ENCODE results near the gene FGFR2. TPM values are rescaled to one million over a fixed set of nuclear protein-coding genes. Genes with fewer than 3 reads are reported as not detected.

Gene FGFR2
- total and polyA plus RNA-seq, 2 donors (not counting 3 experiments of a cell fraction or from before 2014, with no cell fraction given) = 0.06 TPM; not detected in 1

DNA sequence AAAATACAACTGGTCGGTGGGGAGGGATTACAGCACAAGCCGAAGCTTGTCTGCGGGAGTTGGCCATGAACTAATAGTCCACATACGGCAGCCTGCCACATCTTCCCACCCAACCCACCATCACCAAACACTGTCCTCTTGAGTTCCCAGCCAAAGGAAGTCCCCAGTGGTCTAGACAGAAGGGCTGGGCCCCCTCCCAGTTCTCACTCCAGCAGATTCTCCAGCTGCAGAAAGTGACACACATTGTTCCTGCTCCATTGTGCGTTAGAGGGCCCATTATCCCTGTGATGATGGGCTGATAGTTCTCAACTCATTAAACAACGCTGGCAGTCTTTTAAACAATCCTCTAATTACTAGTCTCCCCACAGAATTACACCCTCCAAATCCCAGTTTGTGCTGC, 148.0 kb downstream of the FGFR2 start:
- no peaks in the 10 kb centered on the region for H3K27me3 ChIP-seq (ENCODE audit: control insufficient read depth in 2 of 2, insufficient read depth in 2 of 2, low read length in 2 of 2)
- H3K36me3 ChIP-seq (ENCODE audit: control insufficient read depth in 2 of 2, extremely low read depth in 1 of 2, insufficient read depth in 2 of 2, low read length in 2 of 2) = no peaks in the 10 kb centered on the region
- BruUV-seq (replicated peaks) = no TSS peak
- H3K4me1 ChIP-seq (ENCODE audit: control insufficient read depth, extremely low read depth, insufficient read depth, low read length) = no peaks in the 10 kb centered on the region
- intact Hi-C loops (cut with micrococcal nuclease) (no loop called here), dilution Hi-C loops (cut with MboI; ENCODE audit: extremely low pct_ligation_motif_present, low sequenced_read_pairs) (no loop called here)
- no peak overlapping the region for H3K27ac ChIP-seq (ENCODE audit: insufficient read depth, low read depth, low read length)
- no peaks in the 10 kb centered on the region for H3K9me3 ChIP-seq (replicated peaks; ENCODE audit: control insufficient read depth, insufficient read depth, low read length)
- H3K79me2 ChIP-seq (ENCODE audit: control insufficient read depth, insufficient read depth, low read length) = no peaks in the 10 kb centered on the region
- H3K4me2 ChIP-seq (ENCODE audit: insufficient read depth, low read length) = no peak overlapping the region
- CTCF ChIA-PET = no interaction called here
- no peak overlapping the region for H3K4me3 ChIP-seq (replicated peaks in 1 of 3; ENCODE audit: insufficient read depth in 1 of 3, low read depth in 1 of 3, low read length in 3 of 3)
- FAIRE-seq = no peak
- POLR2A ChIA-PET = no interaction called here
- TF ChIP-seq POLR2AphosphoS5 (IDR thresholded peaks at IDR 0.05; ENCODE audit: insufficient read depth, low read depth, low read length) (no peak), MYC (IDR thresholded peaks at IDR 0.05; ENCODE audit: low read depth, low read length) (no peak), FOS (IDR thresholded peaks at IDR 0.05; ENCODE audit: borderline replicate concordance, insufficient read depth, low read length) (no peak), GATA2 (IDR thresholded peaks at IDR 0.05; ENCODE audit: insufficient read depth, insufficient read length, low read depth, low read length) (no peak), POLR2A (IDR thresholded peaks at IDR 0.05; ENCODE audit: low read depth, low read length) (no peak), JUN (IDR thresholded peaks at IDR 0.05; ENCODE audit: borderline replicate concordance, insufficient read depth, insufficient read length, low read depth) (no peak), EZH2 (IDR thresholded peaks at IDR 0.05; ENCODE audit: borderline replicate concordance, low read depth, low read length, severe bottlenecking) (no peak)
- TF ChIP-seq, protein P1, sequence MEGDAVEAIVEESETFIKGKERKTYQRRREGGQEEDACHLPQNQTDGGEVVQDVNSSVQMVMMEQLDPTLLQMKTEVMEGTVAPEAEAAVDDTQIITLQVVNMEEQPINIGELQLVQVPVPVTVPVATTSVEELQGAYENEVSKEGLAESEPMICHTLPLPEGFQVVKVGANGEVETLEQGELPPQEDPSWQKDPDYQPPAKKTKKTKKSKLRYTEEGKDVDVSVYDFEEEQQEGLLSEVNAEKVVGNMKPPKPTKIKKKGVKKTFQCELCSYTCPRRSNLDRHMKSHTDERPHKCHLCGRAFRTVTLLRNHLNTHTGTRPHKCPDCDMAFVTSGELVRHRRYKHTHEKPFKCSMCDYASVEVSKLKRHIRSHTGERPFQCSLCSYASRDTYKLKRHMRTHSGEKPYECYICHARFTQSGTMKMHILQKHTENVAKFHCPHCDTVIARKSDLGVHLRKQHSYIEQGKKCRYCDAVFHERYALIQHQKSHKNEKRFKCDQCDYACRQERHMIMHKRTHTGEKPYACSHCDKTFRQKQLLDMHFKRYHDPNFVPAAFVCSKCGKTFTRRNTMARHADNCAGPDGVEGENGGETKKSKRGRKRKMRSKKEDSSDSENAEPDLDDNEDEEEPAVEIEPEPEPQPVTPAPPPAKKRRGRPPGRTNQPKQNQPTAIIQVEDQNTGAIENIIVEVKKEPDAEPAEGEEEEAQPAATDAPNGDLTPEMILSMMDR (IDR thresholded peaks at IDR 0.05; ENCODE audit: extremely low read depth in 1 of 2, insufficient read depth in 1 of 2, low read depth in 1 of 2, low read length in 2 of 2) = no peak
- TF ChIP-seq, protein P2, sequence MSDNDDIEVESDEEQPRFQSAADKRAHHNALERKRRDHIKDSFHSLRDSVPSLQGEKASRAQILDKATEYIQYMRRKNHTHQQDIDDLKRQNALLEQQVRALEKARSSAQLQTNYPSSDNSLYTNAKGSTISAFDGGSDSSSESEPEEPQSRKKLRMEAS (IDR thresholded peaks at IDR 0.05; ENCODE audit: insufficient read depth, insufficient read length) = no peak
- no peaks in the 10 kb centered on the region for H3K9me1 ChIP-seq (replicated peaks; ENCODE audit: control insufficient read depth, extremely low read depth, insufficient read depth, low read length)
- H3K9ac ChIP-seq (replicated peaks; ENCODE audit: extremely low read depth, insufficient read depth, low read length) = no peak overlapping the region
- no peaks in the 10 kb centered on the region for H4K20me1 ChIP-seq (replicated peaks; ENCODE audit: control insufficient read depth, extremely low read depth, insufficient read depth, low read length)
- H2AFZ ChIP-seq (ENCODE audit: low read depth, low read length) = no peak overlapping the region
- no peak for DNase-seq (ENCODE audit: low read depth, low spot score)
